UCSD-AML1 (cell line): ENCODE results near the gene CBY2.
"Not testable (repeated sequence)": the region's sequence is repeated elsewhere in the genome, so short reads cannot be mapped to it uniquely, and the experiment has no call there.

Experiments
- DNase-seq: peaks from one replicate; lab custom pipeline; 2025; ENCODE audit not compliant: unreplicated experiment; lab: John Stamatoyannopoulos, UW

Gene CBY2

GRCh38 chr13:45702088-45702487 is at the start of gene CBY2:
CBY2 (plus strand) TSS chr13:45702320; CDS start chr13:45702391, 71 bp downstream.
- DNase-seq, result no peak

GRCh38 chr13:45654633-45655349 is 47.3 kb upstream of the CBY2 start:
- DNase-seq, result no peak

- DNase-seq, result no peak
These were observed 43.4 kb upstream of the CBY2 start for GRCh38 chr13:45658586-45659235.

GRCh38 chr13:45659536-45659935 is 42.6 kb upstream of the CBY2 start:
- DNase-seq, result no peak

- not testable (repeated sequence) for DNase-seq
These were observed 41.7 kb upstream of the CBY2 start for GRCh38 chr13:45660458-45660857.

- DNase-seq, result no peak
These were observed 40.0 kb upstream of the CBY2 start for GRCh38 chr13:45662162-45662561.

- not testable (repeated sequence) for DNase-seq
These were observed 39.2 kb upstream of the CBY2 start for GRCh38 chr13:45662903-45663302.

- not testable (repeated sequence) for DNase-seq
These were observed 32.5 kb upstream of the CBY2 start for GRCh38 chr13:45669626-45670025.

- DNase-seq, result no peak
These were observed 31.8 kb upstream of the CBY2 start for GRCh38 chr13:45670189-45670885.

- DNase-seq, result no peak
These were observed 27.2 kb upstream of the CBY2 start for GRCh38 chr13:45674908-45675307.

GRCh38 chr13:45678282-45678681 is 23.8 kb upstream of the CBY2 start:
- no peak for DNase-seq

GRCh38 chr13:45681113-45681512 is 21.0 kb upstream of the CBY2 start:
- DNase-seq, result no peak

- no peak for DNase-seq
These were observed 19.6 kb upstream of the CBY2 start for GRCh38 chr13:45682494-45683008.

- no peak for DNase-seq
These were observed 18.4 kb upstream of the CBY2 start for GRCh38 chr13:45683701-45684100.

GRCh38 chr13:45688577-45688976 is 13.5 kb upstream of the CBY2 start:
- no peak for DNase-seq

- DNase-seq, result no peak
These were observed 11.5 kb upstream of the CBY2 start for GRCh38 chr13:45690636-45691035.

GRCh38 chr13:45691251-45691650 is 10.9 kb upstream of the CBY2 start:
- no peak for DNase-seq

GRCh38 chr13:45691667-45692066 is 10.5 kb upstream of the CBY2 start:
- no peak for DNase-seq

- no peak for DNase-seq
These were observed 6.9 kb upstream of the CBY2 start for GRCh38 chr13:45695198-45695730.

GRCh38 chr13:45696610-45697226 is 5.4 kb upstream of the CBY2 start:
- DNase-seq, result no peak
